ENCODE measurements around the gene EXOC3. TPM values are rescaled to one million over a fixed set of nuclear protein-coding genes. Genes with fewer than 3 reads are reported as not detected.

EXOC3 gene
- total RNA-seq, 1 donor from 2014 or later = 55.4 TPM

- TF ChIP-seq CTCF (IDR thresholded peaks at IDR 0.05; ENCODE audit: partially characterized antibody, unreplicated experiment) = no peak
- Mint-ChIP-seq H3K9me3 (ENCODE audit: unreplicated experiment) (peaks cover 4% of the 10 kb centered on the region), H3K36me3 (ENCODE audit: unreplicated experiment) (peaks cover 4% of the 10 kb centered on the region), H3K27me3 (ENCODE audit: unreplicated experiment) (peaks cover 7% of the 10 kb centered on the region), H3K4me1 (ENCODE audit: low read depth, unreplicated experiment) (peaks cover 3% of the 10 kb centered on the region), H3K27ac (ENCODE audit: unreplicated experiment) (no peak overlapping the region), H3K4me3 (ENCODE audit: unreplicated experiment) (no peak overlapping the region)
- no peak for DNase-seq
These were observed 17.3 kb upstream of the EXOC3 start for GRCh38 chr5:425714-426113.

- no peak for DNase-seq
- Mint-ChIP-seq H3K9me3 (ENCODE audit: unreplicated experiment) (peaks cover 4% of the 10 kb centered on the region), H3K27me3 (ENCODE audit: unreplicated experiment) (peaks cover 7% of the 10 kb centered on the region), H3K27ac (ENCODE audit: unreplicated experiment) (no peak overlapping the region), H3K36me3 (ENCODE audit: unreplicated experiment) (peaks cover 4% of the 10 kb centered on the region), H3K4me1 (ENCODE audit: low read depth, unreplicated experiment) (peaks cover 3% of the 10 kb centered on the region), H3K4me3 (ENCODE audit: unreplicated experiment) (no peak overlapping the region)
- no peak for TF ChIP-seq CTCF (IDR thresholded peaks at IDR 0.05; ENCODE audit: partially characterized antibody, unreplicated experiment)
These were observed 16.5 kb upstream of the EXOC3 start for GRCh38 chr5:426392-426976.

DNA sequence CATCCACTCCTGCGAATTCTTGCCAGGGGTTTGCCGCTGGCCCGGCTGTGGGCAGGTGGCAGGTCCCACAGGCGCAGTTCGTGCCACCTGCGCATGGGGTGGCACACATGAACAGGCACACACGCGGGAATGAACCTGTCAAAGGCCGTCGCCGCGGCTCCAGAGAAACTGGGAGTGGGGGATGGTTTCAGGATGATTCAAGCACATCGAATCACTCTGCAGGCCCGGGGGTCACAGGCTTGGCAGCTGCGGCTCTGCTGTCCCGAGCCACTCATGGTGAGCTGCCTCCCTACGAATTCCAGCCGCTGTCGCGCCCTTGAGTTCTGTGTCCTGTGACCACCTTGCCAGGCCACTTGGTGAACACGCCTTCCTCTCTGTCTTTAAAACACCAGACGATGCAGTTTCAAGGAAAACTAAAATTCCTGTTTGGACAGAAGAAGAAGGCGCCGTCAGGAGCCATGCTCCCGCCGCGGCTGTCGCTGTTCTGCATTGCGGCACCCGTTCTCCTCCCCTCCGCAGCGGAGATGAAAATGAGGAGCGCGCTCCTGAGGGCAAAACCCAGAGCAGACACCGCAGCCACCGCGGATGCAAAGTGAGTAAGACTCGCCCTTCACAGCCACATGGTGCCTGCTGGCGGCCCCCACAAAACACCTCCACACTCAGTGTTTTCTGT is 15.4 kb upstream of the EXOC3 start:
- peaks cover 4% of the 10 kb centered on the region for H3K9me3 Mint-ChIP-seq (ENCODE audit: unreplicated experiment)
- peaks cover 3% of the 10 kb centered on the region for H3K4me1 Mint-ChIP-seq (ENCODE audit: low read depth, unreplicated experiment)
- H3K4me3 Mint-ChIP-seq (ENCODE audit: unreplicated experiment) = no peak overlapping the region
- peaks cover 4% of the 10 kb centered on the region for H3K36me3 Mint-ChIP-seq (ENCODE audit: unreplicated experiment)
- no peak overlapping the region for H3K27ac Mint-ChIP-seq (ENCODE audit: unreplicated experiment)
- no peak for DNase-seq
- TF ChIP-seq CTCF (IDR thresholded peaks at IDR 0.05; ENCODE audit: partially characterized antibody, unreplicated experiment) = no peak
- H3K27me3 Mint-ChIP-seq (ENCODE audit: unreplicated experiment) = peaks cover 5% of the 10 kb centered on the region

GRCh38 chr5:428219-428618 is 14.8 kb upstream of the EXOC3 start:
- H3K36me3 Mint-ChIP-seq (ENCODE audit: unreplicated experiment) = peaks cover 4% of the 10 kb centered on the region
- no peak for TF ChIP-seq CTCF (IDR thresholded peaks at IDR 0.05; ENCODE audit: partially characterized antibody, unreplicated experiment)
- peaks cover 4% of the 10 kb centered on the region for H3K9me3 Mint-ChIP-seq (ENCODE audit: unreplicated experiment)
- no peak overlapping the region for H3K27ac Mint-ChIP-seq (ENCODE audit: unreplicated experiment)
- H3K4me3 Mint-ChIP-seq (ENCODE audit: unreplicated experiment) = no peak overlapping the region
- peaks cover 6% of the 10 kb centered on the region for H3K27me3 Mint-ChIP-seq (ENCODE audit: unreplicated experiment)
- DNase-seq = no peak
- peaks cover 3% of the 10 kb centered on the region for H3K4me1 Mint-ChIP-seq (ENCODE audit: low read depth, unreplicated experiment)

- no peak for TF ChIP-seq CTCF (IDR thresholded peaks at IDR 0.05; ENCODE audit: partially characterized antibody, unreplicated experiment)
- peaks cover 3% of the 10 kb centered on the region for H3K4me1 Mint-ChIP-seq (ENCODE audit: low read depth, unreplicated experiment)
- no peak overlapping the region for H3K27ac Mint-ChIP-seq (ENCODE audit: unreplicated experiment)
- no peak for DNase-seq
- peaks cover 6% of the 10 kb centered on the region for H3K27me3 Mint-ChIP-seq (ENCODE audit: unreplicated experiment)
- peaks cover 4% of the 10 kb centered on the region for H3K9me3 Mint-ChIP-seq (ENCODE audit: unreplicated experiment)
- peaks cover 4% of the 10 kb centered on the region for H3K36me3 Mint-ChIP-seq (ENCODE audit: unreplicated experiment)
- H3K4me3 Mint-ChIP-seq (ENCODE audit: unreplicated experiment) = no peak overlapping the region
These were observed 14.1 kb upstream of the EXOC3 start for GRCh38 chr5:428754-429452.
